ENCODE measurements around the gene LRIG3.
A peak's percentile ranks its signal among the peaks of the same experiment; 100 is the strongest.
"Not testable (repeated sequence)": the region's sequence is repeated elsewhere in the genome, so short reads cannot be mapped to it uniquely, and the experiment has no call there.

The LRIG3 gene, protein sequence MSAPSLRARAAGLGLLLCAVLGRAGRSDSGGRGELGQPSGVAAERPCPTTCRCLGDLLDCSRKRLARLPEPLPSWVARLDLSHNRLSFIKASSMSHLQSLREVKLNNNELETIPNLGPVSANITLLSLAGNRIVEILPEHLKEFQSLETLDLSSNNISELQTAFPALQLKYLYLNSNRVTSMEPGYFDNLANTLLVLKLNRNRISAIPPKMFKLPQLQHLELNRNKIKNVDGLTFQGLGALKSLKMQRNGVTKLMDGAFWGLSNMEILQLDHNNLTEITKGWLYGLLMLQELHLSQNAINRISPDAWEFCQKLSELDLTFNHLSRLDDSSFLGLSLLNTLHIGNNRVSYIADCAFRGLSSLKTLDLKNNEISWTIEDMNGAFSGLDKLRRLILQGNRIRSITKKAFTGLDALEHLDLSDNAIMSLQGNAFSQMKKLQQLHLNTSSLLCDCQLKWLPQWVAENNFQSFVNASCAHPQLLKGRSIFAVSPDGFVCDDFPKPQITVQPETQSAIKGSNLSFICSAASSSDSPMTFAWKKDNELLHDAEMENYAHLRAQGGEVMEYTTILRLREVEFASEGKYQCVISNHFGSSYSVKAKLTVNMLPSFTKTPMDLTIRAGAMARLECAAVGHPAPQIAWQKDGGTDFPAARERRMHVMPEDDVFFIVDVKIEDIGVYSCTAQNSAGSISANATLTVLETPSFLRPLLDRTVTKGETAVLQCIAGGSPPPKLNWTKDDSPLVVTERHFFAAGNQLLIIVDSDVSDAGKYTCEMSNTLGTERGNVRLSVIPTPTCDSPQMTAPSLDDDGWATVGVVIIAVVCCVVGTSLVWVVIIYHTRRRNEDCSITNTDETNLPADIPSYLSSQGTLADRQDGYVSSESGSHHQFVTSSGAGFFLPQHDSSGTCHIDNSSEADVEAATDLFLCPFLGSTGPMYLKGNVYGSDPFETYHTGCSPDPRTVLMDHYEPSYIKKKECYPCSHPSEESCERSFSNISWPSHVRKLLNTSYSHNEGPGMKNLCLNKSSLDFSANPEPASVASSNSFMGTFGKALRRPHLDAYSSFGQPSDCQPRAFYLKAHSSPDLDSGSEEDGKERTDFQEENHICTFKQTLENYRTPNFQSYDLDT

GRCh38 chr12:58920102-58920960 lies at the start of gene LRIG3:
Gene LRIG3, minus strand, starts transcription at chr12:58920504. Its CDS starts 269 bp downstream, at chr12:58920235.
- peak; percentile 50 to 79 for DNase-seq

DNA sequence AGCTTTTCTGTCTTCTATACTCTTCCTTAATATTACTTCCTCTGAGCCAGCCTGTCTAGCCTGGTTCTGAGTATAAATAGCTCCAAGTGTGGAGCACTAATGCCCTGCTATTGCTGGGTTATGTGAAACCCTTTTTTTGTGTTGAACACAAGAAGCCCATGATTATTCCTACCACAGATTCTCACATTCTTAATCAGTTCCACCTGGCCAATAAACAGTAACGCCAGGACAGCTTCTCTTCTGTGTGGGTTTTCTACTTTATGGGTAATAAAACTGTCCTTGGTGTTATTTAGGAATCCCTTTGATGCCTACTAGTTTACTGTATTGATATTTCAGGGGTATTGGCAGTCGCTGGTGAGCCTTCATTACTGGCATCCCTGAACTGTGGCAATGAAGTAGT lies 48.9 kb upstream of the LRIG3 start:
- DNase-seq, result no peak

DNA sequence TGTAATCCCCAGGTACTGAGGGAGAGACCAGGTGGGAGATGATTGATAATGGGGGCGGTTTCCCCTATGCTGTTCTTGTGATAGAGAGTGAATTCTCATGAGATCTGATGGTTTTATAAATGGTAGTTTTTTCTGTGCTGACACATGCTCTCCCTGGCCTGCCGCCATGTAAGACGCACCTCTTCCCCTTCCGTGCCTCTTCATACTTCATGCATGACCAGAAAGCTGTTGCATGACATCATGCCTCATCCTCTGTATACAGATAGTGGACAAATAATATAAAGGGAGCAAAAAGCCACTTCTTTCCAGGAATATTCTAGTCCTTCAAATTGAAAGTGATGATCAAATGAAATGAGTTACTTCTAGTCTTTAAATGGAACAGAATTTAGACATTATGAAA lies 47.3 kb upstream of the LRIG3 start:
- no peak for DNase-seq

DNA sequence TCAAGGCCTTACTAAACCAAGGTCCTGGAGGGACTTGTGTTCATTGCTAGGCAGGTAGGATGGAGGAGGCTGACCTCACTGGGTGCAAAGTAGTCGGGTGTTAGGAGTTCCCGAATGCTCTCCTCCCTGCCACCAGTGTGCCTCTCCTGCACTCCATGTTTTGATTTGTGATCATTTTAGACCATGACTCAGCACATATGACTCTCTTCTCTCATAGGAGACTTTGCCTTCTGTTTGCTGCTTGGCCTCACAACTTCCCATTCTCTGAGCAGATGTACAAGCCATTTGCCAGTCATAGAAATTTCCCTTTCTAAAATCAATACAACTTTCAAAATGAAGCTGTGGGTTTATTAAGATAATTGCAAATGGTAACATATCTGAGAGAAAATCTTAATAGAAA lies 46.6 kb upstream of the LRIG3 start:
- no peak for DNase-seq

DNA sequence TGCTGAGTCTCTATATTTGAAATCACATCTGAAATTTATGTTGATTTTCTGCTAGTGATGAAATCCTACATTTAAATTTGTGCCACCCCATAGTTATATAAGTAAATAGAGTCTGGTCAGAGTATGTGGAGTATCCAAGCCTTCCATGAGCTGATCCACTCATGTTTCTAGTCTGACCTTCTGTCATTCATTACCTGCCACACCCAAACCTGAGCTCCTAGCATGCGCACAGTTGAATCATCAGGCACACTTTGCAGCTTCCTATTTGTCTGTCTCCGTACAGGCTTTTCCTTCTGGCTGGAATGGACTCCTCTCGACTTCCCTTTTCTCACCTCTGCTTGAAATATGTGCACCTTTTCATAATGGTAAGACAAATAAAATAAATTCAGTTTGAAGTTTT lies 45.3 kb upstream of the LRIG3 start:
- no peak for DNase-seq

DNA sequence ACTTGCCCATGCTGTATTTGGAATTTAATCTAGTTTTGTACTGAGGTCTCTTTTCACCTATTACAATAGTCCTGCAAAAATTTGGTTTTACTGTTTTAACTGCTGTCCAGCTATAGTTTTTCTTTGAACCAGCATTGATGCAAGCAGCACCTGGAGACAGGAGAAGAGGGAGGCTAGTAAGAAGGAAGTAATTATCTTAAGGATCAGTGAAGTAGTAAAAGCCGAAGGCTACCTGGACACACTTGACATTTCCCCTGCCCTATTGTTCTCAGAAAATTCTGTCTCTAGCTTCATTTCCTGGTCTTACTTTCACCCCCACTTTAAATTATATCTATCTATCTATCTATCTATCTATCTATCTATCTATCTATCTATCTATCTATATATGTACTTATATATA lies 43.5 kb upstream of the LRIG3 start:
- DNase-seq, result no peak

DNA sequence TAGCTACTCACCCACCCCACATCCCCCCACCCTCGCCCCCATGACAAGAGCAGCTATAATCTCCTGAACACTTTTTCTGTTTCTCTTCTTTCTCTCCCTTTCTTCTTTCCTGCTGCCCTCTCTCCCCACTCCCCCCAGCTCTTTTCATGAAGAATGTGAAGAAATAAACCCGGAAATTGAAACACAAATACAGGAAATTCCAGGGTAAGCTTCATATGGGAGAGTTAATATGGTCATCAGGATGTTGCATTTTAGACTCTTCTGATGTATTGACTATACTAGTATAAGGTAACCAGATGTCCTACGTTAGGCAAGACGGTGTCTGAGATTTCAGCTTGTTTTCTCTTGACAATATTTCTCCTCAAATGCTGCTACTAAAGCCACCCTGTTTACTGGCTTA lies 41.6 kb upstream of the LRIG3 start:
- no peak for DNase-seq

DNA sequence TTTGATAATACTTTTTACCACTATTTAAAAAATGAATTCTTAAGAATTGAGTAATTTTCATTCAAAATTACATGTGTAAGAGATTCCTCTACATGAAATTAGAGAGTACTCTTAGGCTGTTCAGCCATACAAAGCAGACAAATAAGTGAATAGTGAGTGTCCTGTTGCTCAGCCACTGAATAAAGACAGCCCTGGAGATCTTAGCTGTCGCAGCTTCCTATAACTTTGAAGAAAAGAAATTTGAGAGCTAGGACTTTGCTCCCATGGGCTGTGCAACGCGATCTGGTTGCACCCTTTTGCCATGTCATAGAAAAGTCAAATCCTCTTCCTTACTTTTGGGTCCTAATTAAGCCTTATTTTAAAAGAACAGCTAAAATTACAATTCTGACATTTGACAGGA lies 40.9 kb upstream of the LRIG3 start:
- DNase-seq, result no peak

GRCh38 chr12:58959639-58960300 lies 39.5 kb upstream of the LRIG3 start:
- no peak for DNase-seq

DNA sequence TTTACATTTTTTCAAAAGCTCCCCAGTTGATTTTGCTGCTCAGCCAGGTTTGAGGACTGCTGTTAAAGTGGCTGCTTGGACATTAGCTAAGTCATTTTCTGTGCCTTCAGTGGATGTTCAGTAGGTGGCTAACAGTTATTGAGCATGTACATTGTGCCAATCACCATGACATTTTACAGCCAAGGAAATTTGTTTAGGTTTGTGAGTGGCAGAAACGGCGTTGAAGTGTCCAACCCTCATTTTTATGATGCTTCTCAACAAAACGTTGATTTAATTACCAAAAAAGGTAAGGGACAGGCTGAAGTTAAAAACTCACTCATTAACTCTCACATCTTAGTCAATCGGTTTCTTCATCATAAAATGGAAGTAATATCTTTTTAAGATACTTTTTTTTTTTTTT lies 37.0 kb upstream of the LRIG3 start:
- no peak for DNase-seq

GRCh38 chr12:58955849-58956248 lies 35.5 kb upstream of the LRIG3 start:
- DNase-seq, result no peak

- no peak for DNase-seq
Observed at GRCh38 chr12:58954002-58954401, 33.7 kb upstream of the LRIG3 start.

DNA sequence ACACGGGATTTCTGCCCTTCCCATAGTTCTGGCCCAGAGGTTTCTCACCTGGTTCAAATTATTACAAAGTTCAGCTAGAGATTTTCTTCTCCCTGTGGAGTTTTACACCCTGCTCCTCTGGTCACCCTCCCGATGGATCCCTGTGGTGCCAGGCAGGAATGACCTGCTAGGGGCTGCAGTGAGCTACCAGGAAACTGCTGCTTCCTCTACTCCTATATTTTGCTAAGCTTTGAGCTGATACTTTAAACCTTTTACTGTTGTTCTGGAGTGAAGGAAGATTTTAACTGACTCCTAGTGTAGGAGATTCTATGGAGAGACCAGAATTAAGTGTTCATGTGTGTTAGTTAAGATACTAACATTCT lies 30.4 kb upstream of the LRIG3 start:
- no peak for DNase-seq

DNA sequence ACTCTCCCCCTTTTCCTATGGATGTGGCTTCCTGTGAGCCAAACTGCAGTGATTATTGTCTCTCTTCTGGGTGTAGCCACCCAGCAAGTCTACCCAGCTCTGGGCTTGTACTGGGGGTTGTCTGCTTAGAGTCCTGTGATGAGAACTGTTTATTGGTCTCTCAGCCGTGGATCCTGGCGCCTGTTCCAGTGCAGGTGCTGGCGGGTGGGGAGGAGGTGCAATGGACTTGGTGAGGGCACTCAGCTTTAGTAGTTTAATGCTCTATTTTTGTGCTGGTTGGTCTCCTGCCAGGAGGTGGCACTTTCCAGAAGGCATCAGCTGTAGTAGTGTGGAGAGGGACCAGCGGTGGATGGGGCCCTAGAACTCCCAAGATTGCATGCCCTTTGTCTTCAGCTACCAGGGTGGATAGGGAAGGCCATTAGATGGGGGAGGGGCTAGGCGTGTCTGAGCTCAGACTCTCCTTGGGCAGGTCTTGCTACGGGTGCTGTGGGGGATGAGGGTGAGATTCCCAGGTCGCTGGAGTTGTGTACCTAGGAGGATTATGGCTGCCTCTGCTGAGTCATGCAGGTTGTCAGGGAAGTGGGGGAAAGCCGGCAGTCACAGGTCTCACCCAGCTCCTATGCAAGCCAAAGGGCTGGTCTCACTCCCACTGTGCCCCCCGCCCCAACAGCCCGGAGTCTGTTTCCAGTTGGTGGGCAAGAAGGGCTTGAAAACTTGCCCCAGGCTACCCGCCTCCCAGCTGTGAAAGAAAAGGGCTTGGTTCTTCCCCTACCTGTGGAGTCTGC lies 29.8 kb upstream of the LRIG3 start:
- DNase-seq, result not testable (repeated sequence)

DNA sequence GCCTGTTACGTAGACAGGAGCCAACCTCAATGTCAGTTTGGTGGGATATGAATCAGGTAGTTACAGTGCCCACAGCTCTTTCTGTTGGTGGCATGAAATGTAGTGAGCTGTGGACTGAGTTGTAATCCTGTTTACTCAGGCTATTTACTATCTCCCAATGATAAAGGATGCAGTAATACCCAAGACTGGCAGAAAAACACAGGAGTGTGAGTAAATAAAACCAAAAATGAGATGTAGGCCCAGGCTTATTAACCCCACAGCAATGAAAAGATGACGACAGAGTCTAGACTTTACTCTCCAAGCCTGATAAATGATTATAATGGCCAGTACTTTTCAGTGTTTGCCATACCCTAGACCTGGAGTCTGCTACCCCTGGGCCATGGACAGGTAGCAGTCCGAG lies 22.8 kb upstream of the LRIG3 start:
- DNase-seq, result no peak

GRCh38 chr12:58942345-58942744 lies 22.0 kb upstream of the LRIG3 start:
- no peak for DNase-seq

GRCh38 chr12:58939399-58940100 lies 19.2 kb upstream of the LRIG3 start:
- no peak for DNase-seq

- DNase-seq, result no peak
Observed at GRCh38 chr12:58938440-58938839, 18.1 kb upstream of the LRIG3 start.

- no peak for DNase-seq
Observed at GRCh38 chr12:58934528-58934927, 14.2 kb upstream of the LRIG3 start.

DNA sequence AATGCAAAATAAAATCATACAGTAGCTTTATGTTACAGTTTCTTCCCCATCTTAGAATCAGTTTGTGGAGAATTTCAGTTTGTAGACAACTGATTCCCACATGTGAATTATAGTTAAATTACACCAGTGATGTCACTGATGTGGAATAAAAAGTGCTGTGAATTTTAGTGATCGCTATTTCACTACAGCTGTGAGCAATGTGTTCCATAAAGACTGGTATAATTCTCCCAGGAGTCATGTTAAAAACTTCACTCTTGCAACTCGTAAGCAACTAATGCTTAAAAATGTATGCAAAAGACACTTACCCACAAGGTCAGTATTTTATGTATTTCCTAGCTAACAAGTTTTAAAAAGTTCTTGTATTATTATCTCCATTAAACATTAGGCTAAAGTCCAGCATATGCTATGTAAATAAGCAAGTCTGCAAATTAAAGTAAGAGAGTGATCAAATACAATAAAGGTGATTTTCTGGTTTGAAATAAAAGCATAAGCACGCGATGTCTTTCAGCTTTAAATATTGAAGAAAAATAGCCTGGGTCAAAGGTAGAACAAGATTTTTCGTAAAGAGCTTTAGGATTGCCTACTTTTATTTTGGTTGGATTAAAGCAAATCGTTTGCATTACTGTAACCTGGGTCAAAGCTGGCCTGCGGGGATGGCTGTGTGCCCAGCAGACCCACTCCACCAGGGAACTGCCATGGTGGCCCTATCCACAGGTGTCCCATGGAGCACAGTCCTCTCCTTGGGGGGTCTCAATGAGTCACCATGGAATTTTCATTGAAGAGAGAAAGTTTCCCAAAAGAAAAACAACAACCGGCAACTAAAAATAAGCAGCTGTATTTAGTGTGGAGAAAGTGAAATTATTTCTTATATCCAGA lies 12.7 kb upstream of the LRIG3 start:
- DNase-seq, result no peak

Data from SW 1271 (cell line).